K562 (cell line): ENCODE measurements around the gene NXPH4. TPM values are rescaled to one million over a fixed set of nuclear protein-coding genes. Genes with fewer than 3 reads are reported as not detected.
A peak's percentile ranks its signal among the peaks of the same experiment; 100 is the strongest.

ENCODE experiments used
- ATAC-seq: fragments of 200-7000 bp; cut with Tn5 transposase; 3 replicates; pipeline ENCODE4 v1.9.1; 2020; ENCODE audit warnings: moderate library complexity
- BruUV-seq: library from RNA; stranded (reverse); fragments of 400-500 nt; replicated peaks from 2 replicates; lab custom pipeline; 2021; lab: Mats Ljungman, UMichigan
- CTCF ChIA-PET: fragments of 300-600 bp; formaldehyde crosslinking; extraction: SDS; loops from one replicate; lab custom pipeline; 2021; ENCODE audit warnings: low intra/inter-chr PET ratio; lab: Yijun Ruan, JAX
- POLR2A ChIA-PET: fragments of 300-600, 350-650 bp; sonication (Branson Sonifier 250); formaldehyde crosslinking; extraction: SDS; loops from one replicate; lab custom pipeline; 2021; ENCODE audit warnings: antibody characterized with exemption, inconsistent platforms; lab: Yijun Ruan, JAX
- DNase-seq, 4 experiments: peaks; one replicate each; pipeline versions ENCODE4 v3.0.0 to v3.0.0-alpha.2; 2011 to 2018; ENCODE audit warnings: low spot score in 3 of 4, mixed read lengths in 3 of 4; ENCODE audit errors: extremely low read depth in 1 of 4
- FAIRE-seq: peaks from 2 replicates; lab custom pipeline; 2011; peaks lifted over from hg19 to GRCh38; lab: Jason Lieb, UNC
- H2AFZ ChIP-seq: 2 replicates; pipeline ENCODE4 v1.6.0; 2011; ENCODE audit warnings: low read depth, low read length, control low read depth, inconsistent platforms
- H3K27ac ChIP-seq: fragments of 200-600 bp; 3 replicates; pipeline ENCODE4 v1.8.0; 2011; ENCODE audit warnings: low read depth, mild to moderate bottlenecking, control low read depth, inconsistent platforms, low read length, moderate library complexity, mixed read lengths; ENCODE audit errors: extremely low read depth
- H3K27me3 ChIP-seq, 2 experiments: fragments of 300-600 bp in 1 of 2; 2 replicates in 1 of 2; 3 replicates in 1 of 2; pipeline versions ENCODE4 v1.6.0 to v1.8.0; 2011; ENCODE audit warnings: inconsistent platforms in 2 of 2, low read length in 2 of 2, mild to moderate bottlenecking in 1 of 2, mixed read lengths in 1 of 2, moderate library complexity in 1 of 2; ENCODE audit not compliant: control insufficient read depth in 2 of 2, insufficient read depth in 2 of 2
- H3K36me3 ChIP-seq: fragments of 300-600 bp; 3 replicates; pipeline ENCODE4 v1.8.0; 2011; ENCODE audit warnings: mild to moderate bottlenecking, low read length, inconsistent platforms; ENCODE audit not compliant: control insufficient read depth, insufficient read depth
- H3K4me1 ChIP-seq, 2 experiments: fragments of 200-600 bp in 1 of 2; replicated peaks in 1 of 2; 2 replicates in 1 of 2; 3 replicates in 1 of 2; pipeline versions ENCODE4 v1.5.1 to v1.8.0; 2011; ENCODE audit warnings: inconsistent platforms in 2 of 2, low read length in 2 of 2, mild to moderate bottlenecking in 1 of 2, mixed read lengths in 1 of 2, moderate library complexity in 1 of 2; ENCODE audit not compliant: control insufficient read depth in 2 of 2, insufficient read depth in 2 of 2
- H3K4me2 ChIP-seq: 2 replicates; pipeline ENCODE4 v1.6.1; 2011; ENCODE audit warnings: low read length, control low read depth, inconsistent platforms, mixed read lengths; ENCODE audit not compliant: insufficient read depth
- H3K4me3 ChIP-seq: fragments of 200-600 bp; sonication (generic), shearing (Covaris generic); 2 replicates; pipeline ENCODE4 v1.5.1; 2016; ENCODE audit warnings: control low read depth, inconsistent platforms
- H3K79me2 ChIP-seq: fragments of 200-600 bp; 3 replicates; pipeline ENCODE4 v1.8.0; 2011; ENCODE audit warnings: low read length, inconsistent platforms; ENCODE audit not compliant: control insufficient read depth, insufficient read depth
- H3K9ac ChIP-seq, 2 experiments: 2 replicates each; pipeline versions ENCODE4 v1.6.0 to v1.6.1; 2011; ENCODE audit warnings: low read depth in 2 of 2, low read length in 2 of 2, control low read depth in 1 of 2, inconsistent platforms in 1 of 2, mild to moderate bottlenecking in 1 of 2, mixed read lengths in 1 of 2; ENCODE audit not compliant: insufficient read depth in 1 of 2
- H3K9me1 ChIP-seq: one replicate; pipeline ENCODE4 v1.6.0; 2011; ENCODE audit warnings: inconsistent platforms, mild to moderate bottlenecking, low read length, moderate library complexity; ENCODE audit not compliant: control insufficient read depth, insufficient read depth
- H3K9me3 ChIP-seq: replicated peaks from 2 replicates; pipeline ENCODE4 v1.5.1; 2011; ENCODE audit warnings: low read depth, low read length, inconsistent platforms; ENCODE audit not compliant: control insufficient read depth, insufficient read depth
- H4K20me1 ChIP-seq: replicated peaks from 2 replicates; pipeline ENCODE4 v1.6.1; 2011; ENCODE audit warnings: low read length, inconsistent platforms, mixed read lengths; ENCODE audit not compliant: control insufficient read depth, insufficient read depth
- CREB1 ChIP-seq, 2 experiments: sonication (generic) in 1 of 2; formaldehyde crosslinking in 1 of 2; IDR thresholded peaks; 2 replicates each; pipeline versions ENCODE4 v1.6.1 to v1.8.0; 2012 to 2022; ENCODE audit warnings: inconsistent platforms in 1 of 2, mild to moderate bottlenecking in 1 of 2, missing genetic modification reagents in 1 of 2, moderate library complexity in 1 of 2
- CTCF ChIP-seq, 3 experiments: IDR thresholded peaks in 2 of 3; conservative IDR thresholded peaks in 1 of 3; 2 replicates each; pipeline ENCODE4 v1.5.1; 2011 to 2012; ENCODE audit warnings: low read length in 3 of 3, mild to moderate bottlenecking in 3 of 3, control low read depth in 2 of 3, improper control_type of control experiment in 1 of 3, inconsistent platforms in 1 of 3, low read depth in 1 of 3, mixed read lengths in 1 of 3, moderate library complexity in 1 of 3; ENCODE audit not compliant: insufficient read depth in 2 of 3
- E2F6 ChIP-seq, 2 experiments: IDR thresholded peaks; 2 replicates each; pipeline ENCODE4 v1.6.1; 2011; ENCODE audit warnings: borderline replicate concordance in 1 of 2, control low read depth in 1 of 2, low read depth in 1 of 2, low read length in 1 of 2, mild to moderate bottlenecking in 1 of 2, mixed read lengths in 1 of 2, moderate library complexity in 1 of 2; ENCODE audit not compliant: insufficient read depth in 1 of 2, insufficient read length in 1 of 2, poor library complexity in 1 of 2, severe bottlenecking in 1 of 2; ENCODE audit errors: extremely low read depth in 1 of 2
- FOXM1 ChIP-seq, 2 experiments: fragments of 450-650 bp in 1 of 2; sonication (generic) in 1 of 2; formaldehyde crosslinking in 1 of 2; IDR thresholded peaks; 2 replicates each; pipeline versions ENCODE4 v1.6.1 to v1.9.0; 2017 to 2022; ENCODE audit warnings: low read depth in 2 of 2, mild to moderate bottlenecking in 2 of 2, missing genetic modification reagents in 1 of 2, moderate library complexity in 1 of 2
- GTF2A2 ChIP-seq: IDR thresholded peaks from 2 replicates; pipeline ENCODE4 v1.6.1; 2016; ENCODE audit warnings: mild to moderate bottlenecking, missing genetic modification characterization, missing compliant biosample characterization
- HDAC2 ChIP-seq: fragments of 450-650 bp; IDR thresholded peaks from 2 replicates; pipeline ENCODE4 v1.6.1; 2016; ENCODE audit warnings: mild to moderate bottlenecking
- IRF2 ChIP-seq: sonication (generic); formaldehyde crosslinking; IDR thresholded peaks from 2 replicates; pipeline ENCODE4 v1.8.1; 2022; ENCODE audit warnings: mild to moderate bottlenecking, missing genetic modification reagents
- LCOR ChIP-seq: sonication (generic); formaldehyde crosslinking; IDR thresholded peaks from 2 replicates; pipeline ENCODE4 v1.8.0; 2022; ENCODE audit warnings: mild to moderate bottlenecking, missing genetic modification reagents
- MEIS2 ChIP-seq: fragments of 450-650 bp; IDR thresholded peaks from 2 replicates; pipeline ENCODE4 v1.6.1; 2014; ENCODE audit warnings: mild to moderate bottlenecking; ENCODE audit not compliant: partially characterized antibody
- PML ChIP-seq: IDR thresholded peaks from 2 replicates; pipeline ENCODE4 v1.6.1; 2012; ENCODE audit warnings: low read length, inconsistent platforms
- POLR2G ChIP-seq: fragments of 200-400 bp; formaldehyde crosslinking; IDR thresholded peaks from 2 replicates; pipeline ENCODE4 v1.6.1; 2017; ENCODE audit warnings: low read depth, mild to moderate bottlenecking, antibody characterized with exemption, low read length, moderate library complexity
- RBM14 ChIP-seq: fragments of 200-400 bp; formaldehyde crosslinking; IDR thresholded peaks from 2 replicates; pipeline ENCODE4 v1.6.1; 2018; ENCODE audit warnings: low read depth, mild to moderate bottlenecking, low read length, moderate library complexity, borderline replicate concordance; ENCODE audit not compliant: insufficient read depth
- TAF9B ChIP-seq: fragments of 450-650 bp; IDR thresholded peaks from 2 replicates; pipeline ENCODE4 v1.6.1; 2018; ENCODE audit warnings: mild to moderate bottlenecking; ENCODE audit not compliant: partially characterized antibody
- YY1 ChIP-seq, 3 experiments: IDR thresholded peaks; 2 replicates each; pipeline ENCODE4 v1.6.1; 2011; ENCODE audit warnings: low read length in 2 of 3, mild to moderate bottlenecking in 2 of 3, moderate library complexity in 2 of 3, borderline replicate concordance in 1 of 3, control low read depth in 1 of 3, low read depth in 1 of 3; ENCODE audit not compliant: insufficient read depth in 3 of 3, insufficient replicate concordance in 2 of 3, control insufficient read depth in 1 of 3, insufficient read length in 1 of 3; ENCODE audit errors: extremely low read depth in 1 of 3
- ZC3H8 ChIP-seq: fragments of 450-650 bp; IDR thresholded peaks from 2 replicates; pipeline ENCODE4 v1.6.1; 2017
- ZNF165 ChIP-seq: fragments of 250-450 bp; sonication (Bioruptor Pico); IDR thresholded peaks from 2 replicates; pipeline ENCODE4 v1.4.0; 2020; ENCODE audit warnings: borderline replicate concordance
- WGBS: fragments of 100-300 bp; shearing (Covaris generic); methylation state at CpG from one replicate; pipeline ENCODE4 v1.1.6; 2016; ENCODE audit warnings: low coverage, mixed read lengths; ENCODE audit not compliant: insufficient coverage; ENCODE audit errors: missing lambda C conversion rate; 5-methylcytosine and 5-hydroxymethylcytosine counted together
- in situ Hi-C: fragments of 300-500 bp; cut with MboI; formaldehyde crosslinking; loops from 4 replicates; pipeline ENCODE4 v1.15.0; 2018; ENCODE audit warnings: inconsistent platforms, mixed read lengths
- intact Hi-C: fragments of 100-400 bp; cut with micrococcal nuclease; formaldehyde crosslinking; loops from 2 replicates; pipeline ENCODE4 v1.14.2; 2022
- polyA plus RNA-seq, 8 experiments: library from polyadenylated mRNA; depleted of rRNA in 4 of 8; stranded (reverse) in 5 of 8; unstranded in 3 of 8; fragments of >200 nt; fragmentation: Nextera tagmentation in 2 of 8; fragmentation: Illumina TruSeq in 1 of 8; extraction: Ambion mirVana in 2 of 8; extraction: Trizol in 1 of 8; gene quantifications; 2 replicates each; pipeline versions ENCODE4 v1.2.1 to v1.2.3, GENCODE V29; 2011 to 2014; ENCODE audit warnings: inconsistent platforms in 1 of 8, missing spikeins in 1 of 8
- total RNA-seq, 7 experiments: library from RNA; depleted of rRNA in 6 of 7; stranded (reverse); fragments of >200 nt in 6 of 7; fragmentation: Illumina TruSeq in 2 of 7; extraction: Trizol in 2 of 7; gene quantifications; 2 replicates each; pipeline versions ENCODE4 v1.2.1 to v1.2.3, GENCODE V29; 2011 to 2021; ENCODE audit warnings: low replicate concordance in 1 of 7

The NXPH4 gene
- total and polyA plus RNA-seq, 9 of the 15 experiments (the other 6 are each of a cell fraction or from before 2014, with no cell fraction given), result 0.49 to 2.7 (median 1.1) TPM; not detected in 4

GRCh38 chr12:57243521-57244311 lies 27.1 kb downstream of the NXPH4 start:
- BruUV-seq, result TSS peak; percentile 30
- Histone ChIP-seq H3K9me3 (no peaks in the 10 kb centered on the region), H4K20me1 (0 out of 2 replicates have a peak, but pooled peaks cover 4% of the 10 kb centered on the region), H3K36me3 (no peaks in the 10 kb centered on the region), H2AFZ (peak overlapping the region; percentile 79), H3K4me1 (peaks cover 32 to 62% of the 10 kb centered on the region in 2 experiments), H3K27me3 (peaks cover 2 to 23% of the 10 kb centered on the region in 2 experiments; a peak in 3 of 5 replicates), H3K79me2 (no peaks in the 10 kb centered on the region), H3K27ac (no peak overlapping the region), H3K9ac (peak overlapping the region; percentile 35 to 90; a peak in 3 of 4 replicates), H3K9me1 (no peaks in the 10 kb centered on the region), H3K4me2 (peak overlapping the region; percentile 67), H3K4me3 (peak overlapping the region; percentile 40)
- POLR2A ChIA-PET, result interaction anchor here (0.6 to 1.5 kb wide), 7 partner anchors 8 to 1111 kb away, joined by 3 to 8 read pairs (median 4); partner anchors contain the start of gene SHMT2
- ATAC-seq, result peak; percentile 61
- FAIRE-seq, result peak; percentile 81
- intact Hi-C loops, result loop anchor here (1.0 to 10.0 kb wide), 4 partner anchors 30 to 166 kb away; partner anchors contain the start of genes LRP1 and NEMP1
- peak; percentile 76 to 92 (median 82) for DNase-seq
- CTCF ChIA-PET, result interaction anchor here (0.6 to 4.4 kb wide), 4 partner anchors 28 to 238 kb away, joined by 4 to 80 read pairs (median 4); no protein-coding TSS in a partner anchor
- WGBS, result 3% methylated on average over 38 of the region's 41 CpGs
- in situ Hi-C loops, result loop anchor here (5.0 kb wide), 1 partner anchor 36 kb away; no protein-coding TSS in a partner anchor
- TF ChIP-seq YY1 (IDR thresholded peaks at IDR 0.05; ENCODE audit: borderline replicate concordance in 1 of 3, control insufficient read depth in 1 of 3, extremely low read depth in 1 of 3, insufficient read depth in 3 of 3, insufficient read length in 1 of 3, insufficient replicate concordance in 2 of 3, low read depth in 1 of 3, low read length in 2 of 3) (peak in 1 of 3 experiments; percentile 21), MEIS2 (no peak), GTF2A2 (tag) (no peak), IRF2 (CRISPR knock-in tag) (no peak), RBM14 (no peak), LCOR (CRISPR knock-in tag) (peak; percentile 55; the same call in 1 of the 2 replicates), POLR2G (peak; percentile 64), HDAC2 (no peak), CREB1 (IDR thresholded peaks at IDR 0.05) (peak; percentile 73), CREB1 (CRISPR knock-in tag; IDR thresholded peaks at IDR 0.05) (peak; percentile 73; the same call in 1 of the 2 replicates), FOXM1 (IDR thresholded peaks at IDR 0.05; ENCODE audit: low read depth) (no peak), FOXM1 (CRISPR knock-in tag; IDR thresholded peaks at IDR 0.05; ENCODE audit: low read depth) (no peak), E2F6 (IDR thresholded peaks at IDR 0.05; ENCODE audit: borderline replicate concordance in 1 of 2, extremely low read depth in 1 of 2, insufficient read depth in 1 of 2, insufficient read length in 1 of 2, low read depth in 1 of 2, low read length in 1 of 2, poor library complexity in 1 of 2, severe bottlenecking in 1 of 2) (peak in 1 of 2 experiments; percentile 27), CTCF (IDR thresholded peaks at IDR 0.05 in 2 of 3, conservative IDR thresholded peaks at IDR 0.05 in 1 of 3; ENCODE audit: insufficient read depth in 2 of 3, low read depth in 1 of 3, low read length in 3 of 3) (peak; percentile 87 to 93 (median 89)), ZC3H8 (no peak), PML (0 out of 2 replicates have a peak, but pooled peaks have one; percentile 12), TAF9B (no peak), ZNF165 (CRISPR knock-in tag) (no peak)
